GM18505 (cell line): ENCODE data around the gene AKAP6.

Experiments used
- ATAC-seq: cut with Tn5 transposase; IDR thresholded peaks from one replicate; pipeline ENCODE4 v1.9.1; 2021; ENCODE audit not compliant: unreplicated experiment
- POLR2A ChIP-seq: IDR thresholded peaks from 4 replicates; pipeline ENCODE4 v1.6.1; 2011; ENCODE audit warnings: borderline replicate concordance; ENCODE audit not compliant: insufficient read depth, insufficient read length; ENCODE audit errors: extremely low read depth

Gene AKAP6

GRCh38 chr14:32710731-32711680 is 381.9 kb downstream of the AKAP6 start:
- TF ChIP-seq POLR2A = no peak
- peak; percentile 68 for ATAC-seq

GRCh38 chr14:32713856-32714255 is 384.8 kb downstream of the AKAP6 start:
- TF ChIP-seq POLR2A = no peak
- no peak for ATAC-seq

DNA sequence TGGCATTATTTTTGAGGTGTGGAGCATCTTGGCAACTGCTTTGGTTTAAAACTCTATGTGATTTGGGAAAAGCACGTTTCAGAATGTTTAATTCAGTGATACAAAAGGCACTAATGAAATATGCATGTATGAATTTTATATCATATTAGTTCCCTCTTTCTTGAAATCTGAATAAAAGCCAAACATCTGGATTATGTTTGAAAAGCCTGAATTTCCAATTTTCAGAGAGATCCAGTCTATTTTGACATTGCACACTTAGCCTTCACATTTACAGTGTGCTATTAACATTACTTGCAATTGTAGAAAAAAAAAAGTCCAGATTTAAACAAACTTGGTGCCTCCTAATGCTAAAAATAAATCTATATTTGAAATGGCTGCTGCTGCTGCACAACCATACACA is 390.5 kb downstream of the AKAP6 start:
- ATAC-seq = no peak
- no peak for TF ChIP-seq POLR2A

DNA sequence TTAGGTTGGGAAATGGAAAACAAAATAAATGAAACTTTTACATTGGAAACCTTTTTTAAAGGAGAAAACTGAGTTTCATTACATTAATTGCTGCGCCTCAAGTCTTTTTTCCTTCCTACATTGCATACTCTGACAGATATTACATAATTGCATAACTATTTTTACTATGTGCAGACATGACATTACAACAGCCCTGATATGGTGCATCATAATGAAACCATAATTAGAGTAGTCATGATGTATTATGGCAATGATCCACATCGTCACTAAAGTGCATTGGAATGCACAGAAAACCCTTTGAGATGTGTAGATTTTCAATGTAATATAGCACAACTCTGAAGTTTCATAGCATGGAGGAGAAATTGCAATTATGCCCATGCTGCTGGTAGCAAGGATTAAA is 391.8 kb downstream of the AKAP6 start:
- no peak for TF ChIP-seq POLR2A
- ATAC-seq = no peak

GRCh38 chr14:32722631-32723183 is 393.6 kb downstream of the AKAP6 start:
- ATAC-seq = no peak
- TF ChIP-seq POLR2A = no peak

- no peak for TF ChIP-seq POLR2A
- no peak for ATAC-seq
Observed at GRCh38 chr14:32724867-32725471, 395.9 kb downstream of the AKAP6 start.

DNA sequence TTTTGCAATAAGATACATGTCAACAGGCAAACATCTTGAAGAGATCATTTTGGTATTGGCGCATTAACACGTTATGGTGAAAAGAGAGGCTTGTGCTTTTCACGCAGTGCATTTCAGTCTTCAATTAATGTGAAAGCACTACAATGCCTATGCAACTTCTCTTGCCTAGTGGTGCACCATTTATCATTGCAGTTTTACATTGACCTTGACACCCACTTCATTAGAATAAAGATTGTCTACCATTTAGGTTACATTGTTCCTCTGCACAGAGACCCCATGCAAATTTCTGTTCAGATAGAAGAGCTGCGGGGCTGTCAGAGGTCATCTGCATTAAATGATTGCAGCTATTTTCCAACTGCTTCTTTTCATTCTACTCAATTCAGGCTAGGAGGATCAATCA is 397.4 kb downstream of the AKAP6 start:
- ATAC-seq = no peak
- no peak for TF ChIP-seq POLR2A

DNA sequence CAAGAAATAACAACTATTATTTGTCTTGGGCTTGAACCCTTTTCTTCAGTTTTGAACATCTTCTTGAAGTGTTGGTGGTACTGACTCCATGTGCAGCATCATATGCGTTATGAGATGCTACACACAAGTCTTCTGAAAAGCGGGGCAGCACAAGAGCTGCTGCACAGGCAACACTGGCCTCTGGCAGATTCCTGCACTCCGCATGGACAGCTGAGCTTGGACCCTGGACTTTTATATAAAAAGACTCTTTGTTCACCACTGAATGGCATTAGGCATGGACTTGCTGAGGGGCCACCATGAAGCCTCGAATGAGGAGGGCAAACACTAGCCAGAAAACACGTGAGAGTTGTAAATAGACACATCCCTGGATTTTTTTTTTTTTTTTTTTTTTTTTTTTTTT is 398.7 kb downstream of the AKAP6 start:
- ATAC-seq = no peak
- TF ChIP-seq POLR2A = no peak

GRCh38 chr14:32728526-32728925 is 399.4 kb downstream of the AKAP6 start:
- no peak for TF ChIP-seq POLR2A
- ATAC-seq = no peak

DNA sequence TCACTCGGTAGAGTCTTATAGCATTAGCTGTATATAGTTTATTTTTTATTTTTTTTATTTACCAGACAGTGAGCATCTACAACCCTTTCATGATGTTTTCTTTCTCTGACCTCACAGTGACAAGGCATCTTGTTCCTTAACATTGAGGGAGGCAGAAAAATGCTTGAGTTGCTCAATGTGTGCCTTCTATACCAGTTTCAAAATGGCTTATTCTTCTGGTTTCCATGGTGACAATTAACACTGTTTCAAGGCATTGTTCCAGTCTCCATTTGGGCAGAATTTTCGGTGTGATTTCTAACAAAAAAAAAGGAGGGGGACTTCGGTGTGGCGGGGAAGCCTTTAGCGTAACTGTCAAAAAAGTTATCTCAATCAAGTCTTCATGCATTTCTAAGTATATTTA is 399.9 kb downstream of the AKAP6 start:
- no peak for TF ChIP-seq POLR2A
- ATAC-seq = no peak

GRCh38 chr14:32731249-32731648 is 402.2 kb downstream of the AKAP6 start:
- TF ChIP-seq POLR2A = no peak
- ATAC-seq = no peak

DNA sequence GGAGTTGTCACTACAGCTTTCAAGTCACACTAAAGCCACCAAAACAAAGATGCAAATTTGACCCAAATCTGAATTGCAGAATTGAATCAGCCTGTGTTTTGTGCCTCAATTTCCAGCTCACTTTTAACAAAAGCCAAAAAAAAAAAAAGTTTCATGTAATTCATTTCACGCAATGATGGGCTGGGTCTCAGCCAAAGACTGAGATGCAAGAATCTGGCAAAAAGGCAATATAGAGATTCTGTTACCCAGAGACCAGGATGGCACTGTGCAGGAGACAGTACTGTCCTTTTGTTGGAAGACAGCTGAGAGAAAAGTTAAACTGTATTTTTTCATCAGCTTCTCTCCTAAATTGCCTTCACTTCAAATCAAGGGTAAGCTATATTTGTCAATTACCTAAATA is 403.9 kb downstream of the AKAP6 start:
- no peak for ATAC-seq
- TF ChIP-seq POLR2A = no peak

DNA sequence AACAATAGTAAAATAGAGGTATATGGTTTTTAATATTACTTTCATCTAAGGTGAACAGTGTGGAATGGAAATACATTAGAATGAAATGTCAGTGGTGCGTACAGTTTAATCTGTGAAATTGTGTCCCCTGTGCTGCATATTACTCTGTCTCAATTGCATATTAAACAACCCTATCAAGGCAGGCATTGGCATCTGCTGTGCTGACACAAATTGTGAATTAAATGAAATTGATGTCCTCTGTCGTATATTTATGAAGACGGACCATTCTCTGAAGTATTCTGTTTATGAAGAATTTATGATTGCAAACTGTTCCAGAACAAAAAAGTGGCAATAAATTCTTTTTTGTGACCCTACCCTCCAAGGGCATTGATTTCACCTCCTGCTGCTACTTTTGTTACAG is 405.2 kb downstream of the AKAP6 start:
- TF ChIP-seq POLR2A = no peak
- ATAC-seq = no peak

GRCh38 chr14:32737621-32738020 is 408.5 kb downstream of the AKAP6 start:
- no peak for TF ChIP-seq POLR2A
- no peak for ATAC-seq
